ENCODE measurements around the gene FOXRED1. TPM values are rescaled to one million over a fixed set of nuclear protein-coding genes. Genes with fewer than 3 reads are reported as not detected.

FOXRED1 gene
- total RNA-seq, 1 experiment from 2014 or later: 67.5 TPM

DNA sequence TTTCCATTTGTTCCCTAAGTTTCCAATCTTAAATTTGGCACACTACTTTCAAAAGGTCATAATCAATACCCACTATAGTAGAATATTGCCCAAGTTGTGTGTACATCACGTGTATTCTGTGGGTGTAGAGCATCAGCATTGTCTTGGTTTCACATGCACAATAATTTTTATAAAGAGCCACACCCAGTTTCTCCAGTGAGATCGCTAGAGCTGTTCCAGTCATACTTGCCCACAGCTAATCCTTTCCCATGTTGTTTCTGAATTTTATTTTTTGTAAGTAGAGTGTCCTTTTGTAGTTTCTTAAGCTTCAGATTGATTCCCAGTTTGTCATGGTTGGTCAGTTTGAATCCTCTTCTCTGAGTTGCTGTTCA lies 43.7 kb upstream of the FOXRED1 start:
- H3T11ph ChIP-seq (ENCODE audit: low read length): no peak overlapping the region
- H4K91ac ChIP-seq (ENCODE audit: insufficient read length, low read depth, low read length): no peak overlapping the region
- no peak overlapping the region for H3K4ac ChIP-seq (ENCODE audit: low read depth, low read length)
- no peak overlapping the region for H2BK15ac ChIP-seq (ENCODE audit: low read depth, low read length)
- no peak for TF ChIP-seq CTCF (conservative IDR thresholded peaks at IDR 0.05)
- H2BK120ac ChIP-seq (ENCODE audit: low read depth, low read length, poor library complexity, severe bottlenecking): no peak overlapping the region
- peaks cover 12% of the 10 kb centered on the region; the same call in 1 of the 2 replicates for H3K79me2 ChIP-seq (ENCODE audit: insufficient read depth, low read length)
- Mint-ChIP-seq H3K27me3 (ENCODE audit: low read depth) (no peaks in the 10 kb centered on the region), H3K27ac (no peak overlapping the region), H3K4me1 (no peaks in the 10 kb centered on the region), H3K4me3 (no peak overlapping the region), H3K36me3 (ENCODE audit: insufficient read depth in 1 of 3, low read depth in 3 of 3) (peaks cover 19 to 33% (median 23%) of the 10 kb centered on the region in 3 experiments), H3K9me3 (peaks cover 18 to 21% of the 10 kb centered on the region in 2 experiments)
- H3K23ac ChIP-seq (ENCODE audit: insufficient read length, low read depth, low read length): no peak overlapping the region
- H3K23me2 ChIP-seq (ENCODE audit: insufficient read length, low read depth, low read length, poor library complexity, severe bottlenecking): no peaks in the 10 kb centered on the region
- H2BK5ac ChIP-seq (ENCODE audit: insufficient read length, low read length): no peak overlapping the region
- no peaks in the 10 kb centered on the region for H3K4me1 ChIP-seq (ENCODE audit: insufficient read depth, low read length)
- no peak overlapping the region for H4K8ac ChIP-seq (replicated peaks; ENCODE audit: insufficient read length, low read depth, low read length)
- H2BK12ac ChIP-seq (ENCODE audit: insufficient read length, low read depth, low read length): no peak overlapping the region
- no peak overlapping the region for H3K18ac ChIP-seq (ENCODE audit: insufficient read length, low read depth, low read length)
- no peak overlapping the region for H2AFZ ChIP-seq (ENCODE audit: low read length)
- no peak for DNase-seq
- no CpG with 5 or more reads among the region's 2 CpGs for WGBS (ENCODE audit: extremely low coverage, insufficient read length, low lambda C conversion rate)
- no peak overlapping the region for H3K27ac ChIP-seq (ENCODE audit: insufficient read length, low read depth, low read length)
- H4K5ac ChIP-seq (ENCODE audit: insufficient read length, low read depth, low read length): no peak overlapping the region
- H3K27me3 ChIP-seq (ENCODE audit: insufficient read depth, low read length): no peaks in the 10 kb centered on the region
- no peak overlapping the region for H3K9ac ChIP-seq (ENCODE audit: extremely low read depth, insufficient read length, low read length)
- no peak overlapping the region for H3K56ac ChIP-seq (ENCODE audit: insufficient read length, low read depth, low read length)
- H3K9me3 ChIP-seq (ENCODE audit: control insufficient read depth, low read depth, low read length): no peaks in the 10 kb centered on the region
- no peak overlapping the region for H3K4me2 ChIP-seq (ENCODE audit: insufficient read depth, insufficient read length, low read length)
- peaks cover 6% of the 10 kb centered on the region for H3K79me1 ChIP-seq (ENCODE audit: insufficient read depth, low read depth, low read length, poor library complexity, severe bottlenecking)
- no peak overlapping the region for H2BK20ac ChIP-seq (ENCODE audit: low read depth, low read length, poor library complexity, severe bottlenecking)
- no peak overlapping the region for H2AK5ac ChIP-seq (ENCODE audit: insufficient read length, low read length)
- no peaks in the 10 kb centered on the region for H4K20me1 ChIP-seq (ENCODE audit: control insufficient read depth, insufficient read depth, insufficient read length)
- no peak overlapping the region for H3K14ac ChIP-seq (ENCODE audit: insufficient read depth, low read length)
